ENCODE measurements around the gene OR2F1.

GRCh38 chr7:143988976-143989745, 34.5 kb downstream of the OR2F1 start:
- TF ChIP-seq TFCP2L1 (CRISPR knock-in tag; IDR thresholded peaks at IDR 0.05) (no peak), JUNB (IDR thresholded peaks at IDR 0.05) (no peak), CTCF (IDR thresholded peaks at IDR 0.05) (no peak), POLR2A (IDR thresholded peaks at IDR 0.05; ENCODE audit: low read length) (no peak), MAX (IDR thresholded peaks at IDR 0.05) (no peak), RARB (CRISPR knock-in tag; IDR thresholded peaks at IDR 0.05) (no peak)
